ENCODE data around the gene ROR2.
"Not testable (repeated sequence)": the region's sequence is repeated elsewhere in the genome, so short reads cannot be mapped to it uniquely, and the experiment has no call there.

ROR2 gene

DNA sequence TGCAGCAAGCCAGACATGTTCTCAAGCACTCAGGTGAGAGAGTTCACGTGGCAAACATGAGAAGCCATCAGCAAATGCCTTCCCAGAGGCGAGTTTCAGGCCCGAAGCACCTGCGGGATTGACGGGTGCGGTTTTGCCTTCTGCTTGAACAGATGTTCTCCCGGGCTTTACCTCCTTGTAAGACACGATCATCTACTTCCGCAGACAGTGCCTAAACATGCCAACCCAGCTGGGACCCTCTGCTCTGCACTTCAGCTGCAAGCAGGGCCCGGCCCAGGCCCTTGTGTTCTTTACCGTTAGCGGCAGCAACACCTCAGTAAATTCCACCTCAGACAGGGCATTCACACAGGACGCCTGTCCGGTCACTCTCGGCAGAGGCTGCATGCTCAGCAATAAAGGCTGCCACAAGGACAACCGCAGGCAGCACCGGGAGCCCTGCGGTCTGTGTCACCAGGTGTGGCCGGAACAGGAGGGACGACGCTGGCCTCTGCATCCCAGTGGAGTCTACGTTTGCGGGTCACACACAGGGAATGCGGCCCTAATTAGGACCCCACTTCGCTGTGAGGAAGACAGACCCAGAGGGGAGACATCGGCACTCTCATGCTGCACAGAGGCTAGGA, 139.6 kb downstream of the ROR2 start:
- Histone ChIP-seq H3K9me3 (ENCODE audit: control insufficient read depth, low read depth, low read length) (no peaks in the 10 kb centered on the region), H3K9ac (ENCODE audit: low read length) (no peak overlapping the region), H3K4me3 (ENCODE audit: low read length) (no peak overlapping the region), H3K27me3 (ENCODE audit: control insufficient read depth, insufficient read depth, low read length) (no peaks in the 10 kb centered on the region), H3K36me3 (ENCODE audit: control insufficient read depth, low read depth, low read length) (no peaks in the 10 kb centered on the region), H3K27ac (ENCODE audit: low read length) (no peak overlapping the region), H3K4me1 (ENCODE audit: control insufficient read depth, low read depth, low read length) (no peaks in the 10 kb centered on the region)

GRCh38 chr9:91809581-91810285, 140.3 kb downstream of the ROR2 start:
- Histone ChIP-seq H3K27ac (ENCODE audit: low read length) (no peak overlapping the region), H3K4me1 (ENCODE audit: control insufficient read depth, low read depth, low read length) (no peaks in the 10 kb centered on the region)

GRCh38 chr9:91807643-91808246, 142.3 kb downstream of the ROR2 start:
- Histone ChIP-seq H3K27ac (ENCODE audit: low read length) (no peak overlapping the region), H3K4me3 (ENCODE audit: low read length) (no peak overlapping the region), H3K4me1 (ENCODE audit: control insufficient read depth, low read depth, low read length) (no peaks in the 10 kb centered on the region), H3K9ac (ENCODE audit: low read length) (no peak overlapping the region), H3K36me3 (ENCODE audit: control insufficient read depth, low read depth, low read length) (no peaks in the 10 kb centered on the region), H3K9me3 (ENCODE audit: control insufficient read depth, low read depth, low read length) (no peaks in the 10 kb centered on the region), H3K27me3 (ENCODE audit: control insufficient read depth, insufficient read depth, low read length) (no peaks in the 10 kb centered on the region)

More at GRCh38 chr9:91809581-91810285, 140.3 kb downstream of the ROR2 start:
- no peak overlapping the region for H3K4me3 ChIP-seq (ENCODE audit: low read length)
- no peak overlapping the region for H3K9ac ChIP-seq (ENCODE audit: low read length)
- H3K36me3 ChIP-seq (ENCODE audit: control insufficient read depth, low read depth, low read length): no peaks in the 10 kb centered on the region
- H3K27me3 ChIP-seq (ENCODE audit: control insufficient read depth, insufficient read depth, low read length): no peaks in the 10 kb centered on the region
- H3K9me3 ChIP-seq (ENCODE audit: control insufficient read depth, low read depth, low read length): no peaks in the 10 kb centered on the region

DNA sequence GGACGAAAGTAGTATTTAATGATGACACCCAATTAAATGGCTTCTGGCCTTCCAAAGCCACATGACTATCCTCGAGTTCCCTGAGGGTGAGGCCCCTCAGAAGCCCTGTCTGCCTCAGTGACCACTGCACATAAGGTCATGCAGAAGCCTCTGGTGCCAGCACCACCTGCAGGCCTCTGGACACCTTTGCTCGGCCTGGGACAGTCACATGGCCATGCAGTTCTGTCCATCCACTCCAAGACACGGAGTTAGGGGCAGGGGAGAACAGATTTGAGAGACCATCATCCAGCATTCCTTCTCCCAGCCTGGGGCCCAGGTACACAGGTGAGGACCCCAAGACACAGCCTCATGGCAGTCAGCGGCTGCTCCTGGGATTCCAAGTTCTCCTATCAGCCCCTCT, 145.0 kb downstream of the ROR2 start:
- H3K27ac ChIP-seq (ENCODE audit: low read length): no peak overlapping the region
- H3K4me3 ChIP-seq (ENCODE audit: low read length): no peak overlapping the region
- H3K9ac ChIP-seq (ENCODE audit: low read length): no peak overlapping the region
- H3K36me3 ChIP-seq (ENCODE audit: control insufficient read depth, low read depth, low read length): no peaks in the 10 kb centered on the region
- no peaks in the 10 kb centered on the region for H3K4me1 ChIP-seq (ENCODE audit: control insufficient read depth, low read depth, low read length)
- no peaks in the 10 kb centered on the region for H3K27me3 ChIP-seq (ENCODE audit: control insufficient read depth, insufficient read depth, low read length)
- H3K9me3 ChIP-seq (ENCODE audit: control insufficient read depth, low read depth, low read length): no peaks in the 10 kb centered on the region

GRCh38 chr9:91803970-91804752, 145.9 kb downstream of the ROR2 start:
- H3K27ac ChIP-seq (ENCODE audit: low read length): no peak overlapping the region
- H3K4me3 ChIP-seq (ENCODE audit: low read length): no peak overlapping the region
- H3K4me1 ChIP-seq (ENCODE audit: control insufficient read depth, low read depth, low read length): no peaks in the 10 kb centered on the region
- H3K9me3 ChIP-seq (ENCODE audit: control insufficient read depth, low read depth, low read length): no peaks in the 10 kb centered on the region
- H3K9ac ChIP-seq (ENCODE audit: low read length): no peak overlapping the region
- no peaks in the 10 kb centered on the region for H3K36me3 ChIP-seq (ENCODE audit: control insufficient read depth, low read depth, low read length)
- H3K27me3 ChIP-seq (ENCODE audit: control insufficient read depth, insufficient read depth, low read length): no peaks in the 10 kb centered on the region

- Histone ChIP-seq H3K9me3 (ENCODE audit: control insufficient read depth, low read depth, low read length) (no peaks in the 10 kb centered on the region), H3K4me1 (ENCODE audit: control insufficient read depth, low read depth, low read length) (no peaks in the 10 kb centered on the region), H3K4me3 (ENCODE audit: low read length) (no peak overlapping the region), H3K27me3 (ENCODE audit: control insufficient read depth, insufficient read depth, low read length) (no peaks in the 10 kb centered on the region), H3K36me3 (ENCODE audit: control insufficient read depth, low read depth, low read length) (no peaks in the 10 kb centered on the region), H3K27ac (ENCODE audit: low read length) (no peak overlapping the region), H3K9ac (ENCODE audit: low read length) (no peak overlapping the region)
These were observed 146.7 kb downstream of the ROR2 start for GRCh38 chr9:91803151-91803940.

DNA sequence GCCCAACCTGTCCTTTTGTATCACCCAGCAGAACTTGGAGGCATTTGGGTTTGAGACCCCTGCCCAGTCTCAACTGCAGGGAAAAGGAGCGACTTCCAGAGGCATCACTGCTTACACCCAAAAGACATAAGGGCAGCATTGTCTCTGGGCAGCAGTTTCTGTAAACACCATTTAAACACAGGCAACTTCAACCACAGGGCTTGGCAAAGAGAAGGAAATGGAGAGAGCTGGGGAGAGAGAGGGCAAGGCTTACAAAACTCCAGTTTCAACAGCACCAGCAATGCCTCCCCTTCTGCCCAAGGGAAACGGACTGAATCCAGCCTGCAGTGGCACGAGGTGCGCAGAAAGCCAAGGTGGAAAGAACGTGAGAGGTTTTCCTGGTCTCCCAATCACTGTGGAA, 147.6 kb downstream of the ROR2 start:
- Histone ChIP-seq H3K4me3 (ENCODE audit: low read length) (no peak overlapping the region), H3K4me1 (ENCODE audit: control insufficient read depth, low read depth, low read length) (no peaks in the 10 kb centered on the region), H3K27me3 (ENCODE audit: control insufficient read depth, insufficient read depth, low read length) (no peaks in the 10 kb centered on the region), H3K27ac (ENCODE audit: low read length) (no peak overlapping the region), H3K9me3 (ENCODE audit: control insufficient read depth, low read depth, low read length) (no peaks in the 10 kb centered on the region), H3K36me3 (ENCODE audit: control insufficient read depth, low read depth, low read length) (no peaks in the 10 kb centered on the region), H3K9ac (ENCODE audit: low read length) (no peak overlapping the region)

DNA sequence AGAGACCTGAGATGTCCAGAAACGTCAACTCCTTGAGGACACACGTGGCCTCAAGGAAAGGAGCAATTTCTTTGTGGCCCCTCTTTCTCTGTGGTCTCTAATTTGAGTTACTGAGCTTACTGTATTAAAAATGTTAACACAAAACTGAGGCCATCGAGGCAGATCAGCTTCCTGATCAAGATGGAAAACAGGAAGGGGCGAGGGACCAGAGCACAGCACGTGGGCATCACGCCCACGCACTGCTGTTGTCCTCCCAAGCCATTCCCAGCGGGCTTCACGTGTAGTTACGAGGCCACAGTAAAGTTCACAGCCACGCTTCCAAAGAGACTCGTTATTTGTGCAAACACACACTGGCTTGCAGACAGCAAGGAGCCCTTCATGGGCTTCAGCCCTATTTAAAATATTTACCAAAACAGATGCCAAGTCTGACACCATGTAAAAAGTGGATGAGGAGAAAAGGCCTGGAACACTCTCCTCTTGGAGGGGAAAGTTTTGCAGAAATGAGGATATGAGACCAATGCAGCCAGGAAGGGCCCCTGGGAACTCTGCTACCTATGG, 149.5 kb downstream of the ROR2 start:
- Histone ChIP-seq H3K4me3 (ENCODE audit: low read length) (no peak overlapping the region), H3K27ac (ENCODE audit: low read length) (no peak overlapping the region), H3K4me1 (ENCODE audit: control insufficient read depth, low read depth, low read length) (no peaks in the 10 kb centered on the region), H3K27me3 (ENCODE audit: control insufficient read depth, insufficient read depth, low read length) (no peaks in the 10 kb centered on the region), H3K9ac (ENCODE audit: low read length) (no peak overlapping the region), H3K9me3 (ENCODE audit: control insufficient read depth, low read depth, low read length) (no peaks in the 10 kb centered on the region), H3K36me3 (ENCODE audit: control insufficient read depth, low read depth, low read length) (no peaks in the 10 kb centered on the region)

GRCh38 chr9:91799113-91799744, 150.8 kb downstream of the ROR2 start:
- H3K4me3 ChIP-seq (ENCODE audit: low read length): no peak overlapping the region
- no peaks in the 10 kb centered on the region for H3K4me1 ChIP-seq (ENCODE audit: control insufficient read depth, low read depth, low read length)
- H3K27me3 ChIP-seq (ENCODE audit: control insufficient read depth, insufficient read depth, low read length): no peaks in the 10 kb centered on the region
- H3K9me3 ChIP-seq (ENCODE audit: control insufficient read depth, low read depth, low read length): no peaks in the 10 kb centered on the region
- H3K36me3 ChIP-seq (ENCODE audit: control insufficient read depth, low read depth, low read length): no peaks in the 10 kb centered on the region
- H3K27ac ChIP-seq (ENCODE audit: low read length): no peak overlapping the region
- no peak overlapping the region for H3K9ac ChIP-seq (ENCODE audit: low read length)

DNA sequence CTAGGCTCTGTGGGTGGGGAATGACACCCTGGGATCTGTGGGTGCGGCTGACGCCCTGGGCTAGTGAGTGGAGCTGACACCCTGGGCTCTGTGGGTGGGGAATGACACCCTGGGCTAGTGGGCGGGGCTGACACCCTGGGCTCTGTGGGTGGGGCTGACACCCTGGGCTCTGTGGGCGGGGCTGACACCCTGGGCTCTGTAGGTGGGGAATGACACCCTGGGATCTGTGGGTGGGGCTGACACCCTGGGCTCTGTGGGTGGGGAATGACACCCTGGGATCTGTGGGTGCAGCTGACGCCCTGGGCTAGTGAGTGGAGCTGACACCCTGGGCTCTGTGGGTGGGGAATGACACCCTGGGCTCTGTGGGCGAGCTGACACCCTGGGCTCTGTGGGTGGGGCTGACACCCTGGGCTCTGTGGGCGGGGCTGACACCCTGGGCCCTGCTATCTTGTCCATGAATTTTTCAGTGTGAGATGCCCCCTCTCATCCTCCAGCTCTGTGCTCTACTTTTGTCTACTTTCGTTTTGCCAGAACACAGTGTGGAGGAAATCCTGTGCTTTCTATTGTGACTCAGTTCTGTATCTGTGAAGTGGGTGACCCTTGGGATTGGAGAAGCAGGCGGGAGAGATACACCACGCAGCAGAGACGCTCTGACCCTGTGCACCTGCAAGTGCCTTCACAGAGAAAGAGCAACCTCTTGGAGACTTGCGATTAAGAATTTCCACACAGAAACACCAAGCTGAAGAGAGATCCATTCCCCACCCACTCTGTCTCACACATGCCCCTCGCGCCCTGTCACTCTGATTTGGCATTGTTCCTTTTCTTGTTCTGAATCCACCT, 151.5 kb downstream of the ROR2 start:
- not testable (repeated sequence) for H3K27me3 ChIP-seq (ENCODE audit: control insufficient read depth, insufficient read depth, low read length); H3K9ac ChIP-seq (ENCODE audit: low read length); H3K9me3 ChIP-seq (ENCODE audit: control insufficient read depth, low read depth, low read length); H3K27ac ChIP-seq (ENCODE audit: low read length); H3K36me3 ChIP-seq (ENCODE audit: control insufficient read depth, low read depth, low read length); H3K4me1 ChIP-seq (ENCODE audit: control insufficient read depth, low read depth, low read length); H3K4me3 ChIP-seq (ENCODE audit: low read length)
